Measurements from ENCODE around the gene VSTM2A.

DNA sequence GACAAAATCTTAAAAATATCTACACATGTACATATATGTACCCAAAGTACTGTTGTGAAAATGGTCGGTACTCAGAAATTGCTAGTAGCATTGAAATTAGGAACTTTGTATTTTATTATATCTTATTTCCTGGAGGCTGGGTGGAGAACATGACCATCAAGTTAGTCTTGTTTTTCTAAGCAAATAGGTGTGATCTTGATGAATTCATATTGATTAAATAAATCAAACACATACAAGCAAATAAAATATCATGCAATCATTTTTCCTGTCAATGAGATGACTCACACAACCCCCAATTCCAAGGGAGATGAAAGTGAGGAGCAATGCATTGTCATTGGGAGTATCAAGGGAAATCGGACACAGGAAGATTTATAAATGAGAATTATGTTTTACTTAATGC lies 18.0 kb downstream of the VSTM2A start:
- TF ChIP-seq CTCF (IDR thresholded peaks at IDR 0.05): no peak
- no peak for TF ChIP-seq POLR2AphosphoS5 (IDR thresholded peaks at IDR 0.05)
